Sigmoid colon (tissue), 4 donors: ENCODE measurements around the gene ZNF791.

ENCODE experiments used
- CTCF ChIP-seq, 4 experiments: fragments of 450-650 bp in 3 of 4; fragments of 200-600 bp in 1 of 4; IDR thresholded peaks; one replicate each; pipeline ENCODE4 v1.5.1; 2016 to 2019; ENCODE audit warnings: antibody characterized with exemption in 4 of 4, mild to moderate bottlenecking in 3 of 4, moderate library complexity in 2 of 4
- EP300 ChIP-seq, 4 donors: sonication (generic); formaldehyde crosslinking; IDR thresholded peaks; one replicate each; pipeline ENCODE4 v1.6.1; 2017; ENCODE audit warnings: antibody characterized with exemption in 4 of 4
- POLR2A ChIP-seq, 2 donors: fragments of 450-650 bp; IDR thresholded peaks; one replicate each; pipeline ENCODE4 v1.6.1; 2016; ENCODE audit warnings: antibody characterized with exemption in 2 of 2, mild to moderate bottlenecking in 2 of 2, moderate library complexity in 2 of 2
- POLR2AphosphoS5 ChIP-seq, 4 donors: sonication (generic); formaldehyde crosslinking; IDR thresholded peaks; one replicate each; pipeline ENCODE4 v1.6.1; 2017; ENCODE audit warnings: antibody characterized with exemption in 4 of 4

GRCh38 chr19:12597594-12597993, 13.1 kb upstream of the ZNF791 start:
- TF ChIP-seq POLR2A (IDR thresholded peaks at IDR 0.05): no peak
- no peak for TF ChIP-seq CTCF (IDR thresholded peaks at IDR 0.05)
- TF ChIP-seq EP300 (IDR thresholded peaks at IDR 0.05): no peak
- no peak for TF ChIP-seq POLR2AphosphoS5 (IDR thresholded peaks at IDR 0.05)
